ENCODE results near the gene COL5A1. TPM values are rescaled to one million over a fixed set of nuclear protein-coding genes. Genes with fewer than 3 reads are reported as not detected.
A peak's percentile ranks its signal among the peaks of the same experiment; 100 is the strongest.

Gene COL5A1
- total and polyA plus RNA-seq, 4 donors, result 12.2 to 169 (median 65.4) TPM

DNA sequence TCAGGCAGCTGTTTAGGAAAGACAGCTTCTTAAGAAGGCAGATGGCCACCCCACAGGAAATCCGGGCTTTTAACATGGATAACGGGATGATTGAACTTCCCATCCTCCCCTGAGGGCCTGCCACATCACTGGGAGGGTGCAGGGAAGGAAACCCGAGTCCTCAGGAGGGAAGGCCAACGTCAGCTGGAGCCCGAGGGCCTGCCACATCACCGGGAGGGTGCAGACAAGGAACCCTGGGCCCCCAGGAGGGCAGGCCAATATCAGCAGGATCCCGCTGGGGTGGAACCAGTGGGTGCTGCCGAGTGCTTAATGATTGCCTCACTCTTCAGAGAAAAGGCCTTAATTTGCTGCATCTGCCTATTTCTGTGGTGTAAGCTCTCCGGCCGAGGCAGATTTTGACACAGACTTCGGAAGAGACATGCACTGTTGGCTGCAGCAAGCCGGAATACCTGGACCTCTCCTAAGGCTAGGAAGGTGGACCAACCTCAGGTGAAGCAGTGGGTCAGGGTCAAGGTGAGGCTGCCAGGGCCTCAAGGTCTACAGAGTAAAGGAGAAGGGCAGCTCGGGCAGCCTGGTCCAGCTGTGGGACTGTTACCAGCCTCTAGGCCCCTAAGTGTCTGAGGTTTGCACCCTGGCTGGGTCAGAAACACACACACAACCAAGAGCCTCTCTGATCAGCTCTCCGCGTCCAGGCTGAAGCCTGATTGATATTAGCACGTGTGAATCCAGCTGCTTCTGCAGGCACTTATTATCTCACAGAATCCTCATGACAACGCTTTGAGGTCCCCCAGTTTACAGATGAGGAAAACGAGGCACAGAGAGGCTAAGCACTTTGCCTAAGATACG, 14.8 kb upstream of the COL5A1 start:
- H3K9me3 ChIP-seq (ENCODE audit: control insufficient read depth in 4 of 4, insufficient read depth in 3 of 4, low read length in 3 of 4), result no peaks in the 10 kb centered on the region
- 81 to 91% methylated on average over 19 of the region's 19 CpGs for WGBS, 2 donors
- no peak overlapping the region for H3K9ac ChIP-seq (ENCODE audit: insufficient read depth in 1 of 2, low read length in 2 of 2)
- ATAC-seq (ENCODE audit: insufficient read depth, low FRiP score), result no peak
- H3K36me3 ChIP-seq (ENCODE audit: control insufficient read depth in 4 of 4, insufficient read depth in 4 of 4, low read length in 4 of 4), result no peaks in the 10 kb centered on the region
- DNase-seq, result peak; percentile 23 to 66 (median 27)
- H3K4me3 ChIP-seq, result no peak overlapping the region
- no peak overlapping the region for H3K27ac ChIP-seq (ENCODE audit: low read depth in 1 of 2, low read length in 1 of 2)
- peaks cover 0 to 26% (median 4%) of the 10 kb centered on the region in 5 donors for H3K4me1 ChIP-seq (ENCODE audit: control insufficient read depth in 5 of 5, insufficient read depth in 5 of 5, low read length in 5 of 5)
- TF ChIP-seq, protein P1, sequence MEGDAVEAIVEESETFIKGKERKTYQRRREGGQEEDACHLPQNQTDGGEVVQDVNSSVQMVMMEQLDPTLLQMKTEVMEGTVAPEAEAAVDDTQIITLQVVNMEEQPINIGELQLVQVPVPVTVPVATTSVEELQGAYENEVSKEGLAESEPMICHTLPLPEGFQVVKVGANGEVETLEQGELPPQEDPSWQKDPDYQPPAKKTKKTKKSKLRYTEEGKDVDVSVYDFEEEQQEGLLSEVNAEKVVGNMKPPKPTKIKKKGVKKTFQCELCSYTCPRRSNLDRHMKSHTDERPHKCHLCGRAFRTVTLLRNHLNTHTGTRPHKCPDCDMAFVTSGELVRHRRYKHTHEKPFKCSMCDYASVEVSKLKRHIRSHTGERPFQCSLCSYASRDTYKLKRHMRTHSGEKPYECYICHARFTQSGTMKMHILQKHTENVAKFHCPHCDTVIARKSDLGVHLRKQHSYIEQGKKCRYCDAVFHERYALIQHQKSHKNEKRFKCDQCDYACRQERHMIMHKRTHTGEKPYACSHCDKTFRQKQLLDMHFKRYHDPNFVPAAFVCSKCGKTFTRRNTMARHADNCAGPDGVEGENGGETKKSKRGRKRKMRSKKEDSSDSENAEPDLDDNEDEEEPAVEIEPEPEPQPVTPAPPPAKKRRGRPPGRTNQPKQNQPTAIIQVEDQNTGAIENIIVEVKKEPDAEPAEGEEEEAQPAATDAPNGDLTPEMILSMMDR (IDR thresholded peaks at IDR 0.05; ENCODE audit: control extremely low read depth, extremely low read depth), result no peak
- H3K27me3 ChIP-seq (ENCODE audit: control insufficient read depth in 3 of 3, insufficient read depth in 3 of 3, low read length in 2 of 3), result peaks cover 0 to 5% (median 0%) of the 10 kb centered on the region in 3 donors

DNA sequence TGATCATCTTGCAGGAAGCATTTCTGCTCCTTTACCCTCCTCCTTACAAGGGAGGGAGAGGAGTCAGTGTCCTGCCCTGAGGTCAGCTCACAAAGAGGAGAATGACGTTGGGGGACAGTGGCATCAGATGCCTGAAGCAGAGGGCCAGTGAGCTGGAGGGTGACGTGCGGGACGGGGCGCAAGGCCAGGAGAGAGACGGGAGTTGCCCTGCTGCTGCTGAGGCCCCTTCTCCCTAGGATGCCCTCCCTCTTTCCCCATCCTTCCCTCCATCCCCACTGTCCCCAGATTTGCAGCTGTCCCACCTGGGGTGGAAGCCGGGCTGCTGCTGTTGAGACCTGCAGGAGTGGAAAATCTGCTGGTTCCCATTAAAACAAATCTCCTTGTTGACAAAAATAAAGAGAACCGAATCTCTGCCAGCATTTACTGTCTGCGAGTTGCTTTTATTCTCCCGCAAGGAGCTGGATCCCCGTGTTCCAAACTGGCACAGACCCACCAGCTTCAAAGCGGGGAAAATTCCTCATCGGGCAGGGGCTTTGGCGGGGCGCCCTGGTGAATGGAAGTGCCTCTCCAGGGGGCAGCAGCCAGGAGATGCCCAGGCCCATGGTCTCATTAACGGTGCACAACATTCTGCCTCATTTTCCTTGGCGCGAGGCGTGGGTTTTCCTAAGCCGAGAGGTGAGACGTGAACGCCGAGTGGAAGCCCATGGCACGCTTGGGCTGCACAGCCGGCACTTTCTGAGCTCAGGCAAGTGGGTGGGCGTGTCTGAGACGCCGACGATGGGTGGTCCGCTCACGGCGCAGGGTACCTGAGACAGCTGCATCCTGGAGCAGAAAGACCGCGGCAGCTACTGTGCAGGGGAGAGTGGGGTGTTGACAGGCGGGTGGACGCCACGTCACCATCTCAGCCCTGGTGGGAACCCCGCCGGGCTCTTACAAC, 13.9 kb upstream of the COL5A1 start:
- peaks cover 0 to 26% (median 4%) of the 10 kb centered on the region in 5 donors for H3K4me1 ChIP-seq (ENCODE audit: control insufficient read depth in 5 of 5, insufficient read depth in 5 of 5, low read length in 5 of 5)
- no peak overlapping the region for H3K4me3 ChIP-seq
- H3K27me3 ChIP-seq (ENCODE audit: control insufficient read depth in 3 of 3, insufficient read depth in 3 of 3, low read length in 2 of 3), result no peaks in the 10 kb centered on the region
- H3K9ac ChIP-seq (ENCODE audit: insufficient read depth in 1 of 2, low read length in 2 of 2), result no peak overlapping the region
- TF ChIP-seq, protein P1 (IDR thresholded peaks at IDR 0.05; ENCODE audit: control extremely low read depth, extremely low read depth), result no peak
- H3K27ac ChIP-seq (ENCODE audit: low read depth in 1 of 2, low read length in 1 of 2), result no peak overlapping the region
- H3K9me3 ChIP-seq (ENCODE audit: control insufficient read depth in 4 of 4, insufficient read depth in 3 of 4, low read length in 3 of 4), result no peaks in the 10 kb centered on the region
- ATAC-seq (ENCODE audit: insufficient read depth, low FRiP score) (no peak), DNase-seq (peak in 1 of 3 donors; percentile 14)
- H3K36me3 ChIP-seq (ENCODE audit: control insufficient read depth in 4 of 4, insufficient read depth in 4 of 4, low read length in 4 of 4), result no peaks in the 10 kb centered on the region
- WGBS, 2 donors, result 85% methylated on average over 39 of the region's 39 CpGs

DNA sequence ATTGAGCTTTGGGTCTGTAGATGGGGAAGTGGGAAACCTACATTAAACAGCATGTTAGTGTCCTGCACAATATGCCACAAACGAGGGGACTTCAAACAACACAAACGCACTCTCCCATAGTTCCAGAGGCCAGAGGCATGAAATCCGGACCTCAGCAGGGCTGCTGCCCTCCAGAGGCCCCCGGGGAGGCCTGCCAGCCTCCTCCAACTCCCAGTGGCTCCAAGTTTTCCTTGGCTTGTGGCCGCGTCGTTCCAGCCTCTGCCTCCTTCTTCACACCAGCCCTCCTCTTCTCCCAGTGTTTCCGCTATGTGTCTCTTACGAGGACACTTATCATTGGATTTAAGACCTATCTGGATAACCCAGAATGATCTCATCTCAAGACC, 13.3 kb upstream of the COL5A1 start:
- WGBS, 2 donors, result 85 to 86% methylated on average over 9 of the region's 9 CpGs

More for the DNA sequence above, 13.3 kb upstream of the COL5A1 start:
- no peak for ATAC-seq (ENCODE audit: insufficient read depth, low FRiP score)
- H3K4me3 ChIP-seq, result no peak overlapping the region
- no peak overlapping the region for H3K27ac ChIP-seq (ENCODE audit: low read depth in 1 of 2, low read length in 1 of 2)
- TF ChIP-seq, protein P1 (IDR thresholded peaks at IDR 0.05; ENCODE audit: control extremely low read depth, extremely low read depth), result no peak
- H3K4me1 ChIP-seq (ENCODE audit: control insufficient read depth in 5 of 5, insufficient read depth in 5 of 5, low read length in 5 of 5), result peaks cover 0 to 26% (median 4%) of the 10 kb centered on the region in 5 donors
- no peak overlapping the region for H3K9ac ChIP-seq (ENCODE audit: insufficient read depth in 1 of 2, low read length in 2 of 2)
- H3K36me3 ChIP-seq (ENCODE audit: control insufficient read depth in 4 of 4, insufficient read depth in 4 of 4, low read length in 4 of 4), result no peaks in the 10 kb centered on the region
- no peaks in the 10 kb centered on the region for H3K27me3 ChIP-seq (ENCODE audit: control insufficient read depth in 3 of 3, insufficient read depth in 3 of 3, low read length in 2 of 3)
- DNase-seq, result no peak
- H3K9me3 ChIP-seq (ENCODE audit: control insufficient read depth in 4 of 4, insufficient read depth in 3 of 4, low read length in 3 of 4), result no peaks in the 10 kb centered on the region

Measured in lung (tissue), 12 donors.